GM18867 (cell line): ENCODE data around the gene OR51E1.

ENCODE experiments used
- ATAC-seq: cut with Tn5 transposase; IDR thresholded peaks from one replicate; pipeline ENCODE4 v1.9.1; 2021; ENCODE audit warnings: mild to moderate bottlenecking, moderate library complexity; ENCODE audit not compliant: unreplicated experiment

Gene OR51E1

GRCh38 chr11:4704790-4705334, 61.1 kb downstream of the OR51E1 start:
- no peak for ATAC-seq
